ACC112 (cell line): ENCODE measurements around the gene ELAVL3.

Experiments
- H2AFZ ChIP-seq: fragments of 200-600 bp; sonication (generic); one replicate; pipeline ENCODE4 v1.6.0; 2017; ENCODE audit warnings: antibody characterized with exemption, low read length; ENCODE audit not compliant: unreplicated experiment
- H3K27ac ChIP-seq: fragments of 200-600 bp; sonication (generic); 2 replicates; pipeline ENCODE4 v1.5.1; 2014; ENCODE audit warnings: low read depth, mild to moderate bottlenecking, antibody characterized with exemption, low read length, moderate library complexity
- H3K27me3 ChIP-seq: fragments of 200-600 bp; sonication (generic); 2 replicates; pipeline ENCODE4 v1.6.1; 2014; ENCODE audit warnings: mild to moderate bottlenecking, antibody characterized with exemption, low read length, moderate library complexity, mixed read lengths; ENCODE audit not compliant: insufficient read depth
- H3K36me3 ChIP-seq: fragments of 200-600 bp; sonication (generic); 2 replicates; pipeline ENCODE4 v1.6.1; 2016; ENCODE audit warnings: mild to moderate bottlenecking, antibody characterized with exemption, low read length, moderate library complexity, mixed read lengths; ENCODE audit not compliant: insufficient read depth
- H3K4me1 ChIP-seq: fragments of 200-600 bp; sonication (generic); one replicate; pipeline ENCODE4 v1.6.1; 2016; ENCODE audit warnings: low read length, mixed read lengths; ENCODE audit not compliant: insufficient read depth, unreplicated experiment, control insufficient read depth
- H3K4me3 ChIP-seq: fragments of 200-600 bp; sonication (generic); 2 replicates; pipeline ENCODE4 v1.5.1; 2014; ENCODE audit warnings: mild to moderate bottlenecking, low read depth, low read length
- H3K79me2 ChIP-seq: fragments of 200-600 bp; sonication (generic); one replicate; pipeline ENCODE4 v1.6.0; 2016; ENCODE audit warnings: low read length; ENCODE audit not compliant: control insufficient read depth, unreplicated experiment, insufficient read depth

Gene ELAVL3

GRCh38 chr19:11426656-11427055 lies 54.2 kb downstream of the ELAVL3 start:
- Histone ChIP-seq H3K27me3 (peaks cover 19% of the 10 kb centered on the region), H3K36me3 (no peaks in the 10 kb centered on the region), H3K4me3 (no peak overlapping the region), H2AFZ (no peak overlapping the region), H3K27ac (no peak overlapping the region), H3K4me1 (no peaks in the 10 kb centered on the region), H3K79me2 (no peaks in the 10 kb centered on the region)

GRCh38 chr19:11425719-11426457 lies 55.0 kb downstream of the ELAVL3 start:
- H3K79me2 ChIP-seq: no peaks in the 10 kb centered on the region
- H3K4me1 ChIP-seq: peaks cover 1% of the 10 kb centered on the region
- H3K27ac ChIP-seq: no peak overlapping the region
- H3K27me3 ChIP-seq: peaks cover 26% of the 10 kb centered on the region
- no peak overlapping the region for H2AFZ ChIP-seq
- H3K36me3 ChIP-seq: no peaks in the 10 kb centered on the region
- no peak overlapping the region for H3K4me3 ChIP-seq

GRCh38 chr19:11423791-11424181 lies 57.1 kb downstream of the ELAVL3 start:
- Histone ChIP-seq H2AFZ (no peak overlapping the region), H3K79me2 (no peaks in the 10 kb centered on the region), H3K4me1 (peaks cover 6% of the 10 kb centered on the region), H3K27ac (no peak overlapping the region), H3K27me3 (peaks cover 28% of the 10 kb centered on the region), H3K4me3 (no peak overlapping the region), H3K36me3 (no peaks in the 10 kb centered on the region)

GRCh38 chr19:11423164-11423790 lies 57.6 kb downstream of the ELAVL3 start:
- Histone ChIP-seq H3K36me3 (no peaks in the 10 kb centered on the region), H3K27ac (no peak overlapping the region), H3K27me3 (peaks cover 31% of the 10 kb centered on the region), H2AFZ (no peak overlapping the region), H3K4me1 (peaks cover 6% of the 10 kb centered on the region), H3K4me3 (no peak overlapping the region), H3K79me2 (no peaks in the 10 kb centered on the region)

- Histone ChIP-seq H3K4me1 (peaks cover 6% of the 10 kb centered on the region), H3K36me3 (no peaks in the 10 kb centered on the region), H3K27me3 (peaks cover 31% of the 10 kb centered on the region), H3K27ac (no peak overlapping the region), H3K79me2 (no peaks in the 10 kb centered on the region), H2AFZ (no peak overlapping the region), H3K4me3 (peak overlapping the region; percentile 9; the same call in 1 of the 2 replicates)
Measured at GRCh38 chr19:11422163-11423065, 58.4 kb downstream of the ELAVL3 start.

- Histone ChIP-seq H3K36me3 (no peaks in the 10 kb centered on the region), H3K4me3 (no peak overlapping the region), H3K27ac (no peak overlapping the region), H3K27me3 (peaks cover 31% of the 10 kb centered on the region), H2AFZ (no peak overlapping the region), H3K79me2 (no peaks in the 10 kb centered on the region), H3K4me1 (peaks cover 6% of the 10 kb centered on the region)
Measured at GRCh38 chr19:11421371-11422098, 59.3 kb downstream of the ELAVL3 start.

- Histone ChIP-seq H3K27ac (no peak overlapping the region), H2AFZ (peak overlapping the region; percentile 81), H3K4me3 (peak overlapping the region; percentile 68), H3K27me3 (peaks cover 31% of the 10 kb centered on the region), H3K36me3 (no peaks in the 10 kb centered on the region), H3K79me2 (no peaks in the 10 kb centered on the region), H3K4me1 (peaks cover 6% of the 10 kb centered on the region)
Measured at GRCh38 chr19:11420429-11421370, 60.1 kb downstream of the ELAVL3 start.

GRCh38 chr19:11418549-11419506 lies 62.0 kb downstream of the ELAVL3 start, which contains the start of gene RGL3:
TSS of gene RGL3 (minus strand) at chr19:11419314. CDS start at chr19:11419278, 36 bp downstream.
- Histone ChIP-seq H3K4me3 (peak within 1 kb of the TSS; percentile 77), H3K36me3 (no peaks in the 10 kb centered on the region), H2AFZ (peak within 1 kb of the TSS; percentile 50), H3K79me2 (no peaks in the 10 kb centered on the region), H3K27me3 (peaks cover 31% of the 10 kb centered on the region), H3K4me1 (peaks cover 6% of the 10 kb centered on the region), H3K27ac (no peak within 1 kb of the TSS)

- Histone ChIP-seq H3K27ac (no peak overlapping the region), H3K36me3 (no peaks in the 10 kb centered on the region), H3K4me3 (peak overlapping the region; percentile 77), H2AFZ (no peak overlapping the region), H3K4me1 (peaks cover 6% of the 10 kb centered on the region), H3K79me2 (no peaks in the 10 kb centered on the region), H3K27me3 (peaks cover 27% of the 10 kb centered on the region)
Measured at GRCh38 chr19:11418094-11418548, 62.7 kb downstream of the ELAVL3 start.
